NCI-H2171 treated with DMSO at 0.1 percent for 48 hours (cell line): ENCODE data around the gene IL17RE.
"Not testable (repeated sequence)": the region's sequence is repeated elsewhere in the genome, so short reads cannot be mapped to it uniquely, and the experiment has no call there.

Experiments
- DNase-seq: peaks from one replicate; lab custom pipeline; 2025; lab: John Stamatoyannopoulos, UW

IL17RE gene

DNA sequence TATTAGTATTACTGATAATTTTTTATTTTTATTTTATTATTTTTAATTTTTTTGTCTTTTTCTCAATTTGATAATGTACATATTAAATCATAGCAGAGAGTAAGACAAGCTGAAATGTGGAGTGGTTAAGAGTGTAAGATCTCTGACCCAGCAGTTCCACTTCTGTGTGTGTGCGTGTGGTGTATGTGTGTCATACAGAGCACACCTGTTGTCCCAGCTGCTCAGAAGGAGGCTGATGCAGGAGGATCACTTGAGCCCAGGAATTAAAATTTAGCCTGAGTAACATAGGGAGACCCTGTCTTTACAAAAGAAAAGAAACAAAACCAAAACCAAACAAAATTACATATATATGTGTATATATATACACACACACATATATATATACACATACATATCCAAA lies 21.2 kb upstream of the IL17RE start:
- peak; percentile 32 for DNase-seq

GRCh38 chr3:9883706-9884554 lies 18.7 kb upstream of the IL17RE start:
- DNase-seq: no peak

DNA sequence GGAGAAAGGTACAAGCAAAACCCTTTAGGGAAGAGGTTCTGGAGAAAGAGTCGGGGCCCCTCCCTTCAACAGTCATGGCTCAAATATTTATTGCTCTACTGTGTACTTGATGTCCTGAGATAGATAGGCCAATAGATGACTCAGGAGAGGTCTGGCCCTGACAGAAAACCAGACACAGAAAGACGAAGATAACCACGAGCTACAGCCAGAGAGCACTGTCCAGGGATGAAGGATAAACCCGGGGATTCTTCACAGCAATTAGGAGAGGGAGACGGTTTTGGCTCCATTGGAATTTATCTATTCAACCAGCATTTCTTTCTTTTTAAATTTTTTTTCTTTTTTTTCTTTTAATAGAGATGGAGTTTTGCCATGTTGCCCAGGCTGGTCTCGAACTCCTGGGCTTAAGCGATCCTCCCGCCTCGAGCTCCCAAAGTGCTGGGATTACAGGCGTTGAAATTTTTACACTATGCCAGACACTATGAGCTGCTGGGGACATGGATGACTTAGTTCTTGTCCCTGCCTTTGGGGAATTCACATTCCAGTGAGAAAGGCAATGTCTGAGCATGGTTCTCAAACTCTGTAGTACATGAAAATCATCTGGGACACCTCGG lies 18.0 kb upstream of the IL17RE start:
- DNase-seq: no peak

GRCh38 chr3:9886328-9886727 lies 16.3 kb upstream of the IL17RE start:
- no peak for DNase-seq

GRCh38 chr3:9887480-9887879 lies 15.2 kb upstream of the IL17RE start:
- DNase-seq: no peak

GRCh38 chr3:9888540-9888939 lies 14.1 kb upstream of the IL17RE start:
- no peak for DNase-seq

DNA sequence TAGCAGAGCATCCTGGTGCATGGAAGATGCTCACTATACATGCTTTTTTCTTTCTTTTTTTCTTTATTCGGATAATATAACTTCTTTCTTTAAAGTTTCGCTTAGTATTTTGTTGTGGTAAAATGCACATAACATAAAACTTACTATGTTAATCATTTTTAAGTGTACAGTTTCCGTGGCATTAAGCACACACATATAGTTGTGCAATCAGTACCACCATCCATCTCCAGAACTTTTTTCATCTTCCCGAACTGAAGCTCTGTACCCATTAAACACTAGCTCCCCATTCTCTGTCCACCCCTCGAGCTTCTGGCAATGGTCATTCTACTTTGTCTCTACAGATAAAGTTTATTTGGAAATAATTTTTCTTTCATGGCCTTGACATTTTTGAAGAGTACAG lies 13.2 kb upstream of the IL17RE start:
- no peak for DNase-seq

GRCh38 chr3:9890249-9891071 lies 12.2 kb upstream of the IL17RE start, which contains the start of gene JAGN1:
TSS of gene JAGN1 (plus strand) at chr3:9890610. CDS start at chr3:9890723, 113 bp downstream.
- peak; percentile 70 for DNase-seq

- no peak for DNase-seq
Observed at GRCh38 chr3:9891072-9891622, 11.5 kb upstream of the IL17RE start.

- no peak for DNase-seq
Observed at GRCh38 chr3:9893739-9894138, 8.9 kb upstream of the IL17RE start.

GRCh38 chr3:9895715-9896114 lies 6.9 kb upstream of the IL17RE start:
- DNase-seq: not testable (repeated sequence)

DNA sequence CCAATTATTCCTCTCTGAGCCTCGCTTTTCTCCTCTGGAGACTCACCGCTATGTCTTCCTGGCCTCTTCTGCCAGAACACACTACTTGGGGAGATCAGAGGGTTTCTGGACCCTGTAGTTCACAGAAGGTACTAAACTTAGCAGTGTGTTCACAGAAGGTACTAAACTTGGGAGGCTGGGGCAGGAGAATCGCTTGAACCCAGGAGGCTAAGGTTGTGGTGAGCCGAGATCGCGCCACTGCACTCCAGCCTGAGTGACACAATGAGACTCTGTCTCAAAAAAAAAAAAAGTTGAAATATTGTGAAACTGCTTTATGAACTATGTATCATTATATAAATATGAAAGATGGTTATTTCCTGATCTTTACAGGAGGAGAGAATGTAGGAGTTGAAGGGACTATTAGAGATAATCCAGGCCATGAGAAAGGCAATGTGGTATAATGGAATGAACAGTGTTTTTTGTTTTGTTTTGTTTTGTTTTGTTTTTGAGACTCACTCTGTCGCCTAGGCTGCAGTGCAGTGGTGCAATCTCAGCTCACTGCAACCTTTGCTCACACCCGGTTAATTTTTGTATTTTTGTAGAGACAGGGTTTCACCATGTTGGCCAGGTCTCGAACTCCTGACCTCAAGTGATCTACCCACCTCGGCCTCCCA lies 5.8 kb upstream of the IL17RE start:
- DNase-seq: not testable (repeated sequence)

- DNase-seq: no peak
Observed at GRCh38 chr3:9897408-9898372, 5.0 kb upstream of the IL17RE start.

DNA sequence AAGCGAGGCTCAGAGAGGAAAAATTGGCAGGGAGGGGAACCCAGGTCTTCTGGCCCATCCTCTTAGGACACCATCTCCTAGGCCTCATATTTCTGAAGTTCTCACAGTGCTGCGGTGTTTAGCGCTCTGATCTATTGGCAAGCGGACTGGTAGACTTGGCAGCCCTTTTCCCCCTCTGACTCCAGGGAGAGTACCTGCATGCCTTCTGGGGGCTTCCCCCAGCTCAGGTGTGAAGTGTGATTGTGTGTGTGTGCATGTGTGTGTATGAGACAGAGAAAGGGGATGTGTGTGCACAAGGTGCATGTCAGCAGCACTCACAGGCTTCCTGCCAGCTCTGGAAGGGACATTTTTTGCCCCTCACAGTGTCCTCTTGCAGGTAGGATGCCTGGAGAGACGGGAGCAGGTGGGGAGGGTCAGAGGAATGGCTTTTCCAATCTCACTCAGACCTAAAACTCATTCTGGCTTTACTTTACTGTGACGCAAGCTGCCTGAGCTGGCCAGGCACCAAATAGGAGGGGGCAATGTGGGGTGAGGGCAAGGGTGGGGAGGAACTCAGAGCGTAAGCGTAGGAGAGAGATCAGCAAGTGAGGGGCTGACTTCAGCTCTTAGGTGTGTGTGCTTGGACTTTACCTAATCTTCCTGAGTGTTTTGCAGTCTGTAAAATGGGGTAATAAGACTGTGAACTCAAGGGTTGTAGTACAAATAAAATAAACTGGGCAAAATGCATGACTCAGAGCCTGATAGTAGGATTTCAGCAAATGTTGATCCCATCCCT lies 4.0 kb upstream of the IL17RE start:
- no peak for DNase-seq

DNA sequence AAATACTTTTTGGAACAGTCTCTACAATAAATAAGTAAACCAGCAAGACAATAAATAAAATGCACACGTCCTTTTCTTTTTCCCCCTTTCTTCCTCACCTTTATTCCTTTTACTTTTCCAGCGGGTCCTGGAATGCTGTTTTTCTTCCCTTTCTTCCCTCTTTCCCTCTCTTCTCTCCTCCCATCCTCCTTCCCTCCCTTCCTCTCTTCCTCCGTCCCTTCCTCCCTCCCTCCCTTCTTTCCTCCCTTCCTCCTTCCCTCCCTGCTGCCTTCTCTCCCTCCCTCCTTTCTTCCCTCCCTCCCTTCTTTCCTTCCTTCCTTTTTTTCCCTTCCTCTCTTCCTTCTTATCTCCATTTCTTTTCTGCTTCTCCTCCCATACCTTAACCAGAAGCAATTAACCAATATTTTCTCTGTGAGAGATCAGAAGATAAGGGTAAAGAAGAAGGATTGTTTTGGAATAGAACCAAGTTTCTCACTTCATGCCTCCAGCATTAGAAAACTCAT lies 3.3 kb upstream of the IL17RE start:
- DNase-seq: no peak

- not testable (repeated sequence) for DNase-seq
Observed at GRCh38 chr3:9900965-9901415, 1.7 kb upstream of the IL17RE start.

DNA sequence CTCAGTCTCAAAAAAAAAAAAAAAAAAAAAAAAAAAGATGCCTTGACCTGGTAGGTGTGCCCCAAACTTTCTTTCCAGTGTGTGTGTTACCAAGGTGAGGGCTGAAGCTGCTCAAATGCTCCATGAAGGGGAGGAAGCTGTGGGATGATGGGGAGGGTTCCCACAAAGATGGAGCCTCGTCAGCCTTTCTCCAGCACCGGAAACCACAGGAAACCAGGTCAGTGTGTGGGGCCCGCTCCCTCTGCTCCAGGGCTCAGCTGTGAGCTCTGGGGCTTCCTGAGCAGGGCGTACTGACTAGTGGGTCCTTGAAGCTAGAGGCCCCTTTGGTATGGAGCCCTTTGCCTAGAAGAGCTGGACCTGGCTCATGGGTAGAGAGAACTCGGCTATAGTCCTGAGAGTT lies 681 bp upstream of the IL17RE start:
- no peak for DNase-seq

DNA sequence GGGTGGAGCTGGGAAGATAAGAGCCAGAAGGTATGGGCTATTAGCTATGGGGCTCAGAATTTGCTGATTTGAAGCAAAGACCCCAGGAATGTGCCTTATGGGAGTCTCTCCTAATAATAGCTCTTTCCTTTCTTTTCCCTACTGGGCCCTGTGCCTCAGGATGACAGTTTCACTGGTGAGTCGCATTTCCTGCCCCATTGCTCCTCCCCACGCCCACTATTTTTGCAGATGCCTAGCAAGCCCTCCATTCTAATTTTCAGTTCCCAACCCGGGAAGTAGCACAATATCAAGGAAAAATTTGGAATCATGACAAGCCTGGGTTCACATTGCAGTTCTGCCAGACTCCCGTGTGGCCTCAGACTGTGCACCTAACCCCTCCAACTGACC lies 583 bp downstream of the IL17RE start:
- no peak for DNase-seq

GRCh38 chr3:9903904-9904303 lies 1.3 kb downstream of the IL17RE start:
- peak; percentile 28 for DNase-seq

DNA sequence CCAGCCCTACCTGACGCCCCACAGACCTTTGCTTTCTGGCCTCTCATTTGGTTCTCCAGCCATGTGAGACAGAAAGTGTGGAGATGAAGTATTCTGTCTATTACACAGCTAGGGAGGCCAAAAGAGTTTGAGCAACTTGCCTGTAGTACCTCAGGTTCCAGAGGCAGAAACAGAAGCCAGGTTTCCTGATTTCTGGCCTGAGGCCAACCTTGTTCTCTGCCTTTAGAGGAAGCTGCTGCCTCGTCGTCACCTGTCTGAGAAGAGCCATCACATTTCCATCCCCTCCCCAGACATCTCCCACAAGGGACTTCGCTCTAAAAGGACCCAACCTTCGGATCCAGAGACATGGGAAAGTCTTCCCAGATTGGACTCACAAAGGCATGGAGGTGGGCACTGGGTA lies 3.8 kb downstream of the IL17RE start:
- no peak for DNase-seq
